Stomach (tissue), 4 donors: ENCODE measurements around the gene C20orf204.
A peak's percentile ranks its signal among the peaks of the same experiment; 100 is the strongest.

Experiments
- EP300 ChIP-seq: sonication (generic); formaldehyde crosslinking; IDR thresholded peaks from one replicate; pipeline ENCODE4 v1.6.1; 2017; ENCODE audit warnings: antibody characterized with exemption
- POLR2A ChIP-seq, 4 donors: fragments of 450-650 bp; IDR thresholded peaks; one replicate each; pipeline ENCODE4 v1.6.1; 2016; ENCODE audit warnings: antibody characterized with exemption in 4 of 4, control low read depth in 2 of 4, mild to moderate bottlenecking in 1 of 4, moderate library complexity in 1 of 4
- POLR2AphosphoS5 ChIP-seq, 3 donors: sonication (generic); formaldehyde crosslinking; IDR thresholded peaks; one replicate each; pipeline ENCODE4 v1.6.1; 2016; ENCODE audit warnings: antibody characterized with exemption in 3 of 3
- TF ChIP-seq, protein P1 (sequence below), 7 experiments: fragments of 450-650 bp in 4 of 7; fragments of 200-600 bp in 3 of 7; sonication (generic) in 3 of 7; IDR thresholded peaks; one replicate each; pipeline ENCODE4 v1.5.1; 2016 to 2019; ENCODE audit warnings: antibody characterized with exemption in 7 of 7, control low read depth in 2 of 7, mild to moderate bottlenecking in 1 of 7

DNA sequence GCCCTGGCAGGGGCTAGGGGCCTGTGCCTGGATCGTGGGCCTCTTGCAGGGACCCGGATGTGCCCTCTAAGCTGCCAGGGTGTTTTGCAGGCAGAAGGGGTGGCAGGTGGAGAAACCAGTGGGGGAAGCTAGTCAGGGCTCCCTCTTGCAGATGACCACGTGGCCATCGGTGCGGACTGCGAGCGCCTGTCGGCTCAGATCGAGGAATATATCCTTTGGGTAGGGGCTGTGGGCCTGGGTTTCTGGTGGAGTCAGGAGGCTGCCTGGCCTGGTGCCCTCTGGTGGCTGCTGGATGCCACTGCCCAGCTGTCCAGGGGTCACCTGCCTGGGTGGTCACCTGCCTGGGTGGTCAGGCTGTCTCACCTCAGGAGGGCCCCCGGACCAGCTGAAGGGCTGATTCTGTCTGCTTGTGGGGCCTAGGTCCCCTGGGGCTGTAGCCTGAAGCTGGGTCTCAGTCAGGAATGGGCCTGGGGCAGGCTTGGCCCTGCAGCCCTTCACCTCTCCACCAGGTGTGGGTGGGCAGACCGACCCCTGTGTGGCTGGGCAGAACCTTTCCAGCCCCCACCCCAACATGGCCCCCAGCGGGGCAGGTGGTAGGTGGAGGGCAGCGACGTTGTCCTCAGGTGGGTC is 33.7 kb downstream of the C20orf204 start:
- TF ChIP-seq, protein P1, sequence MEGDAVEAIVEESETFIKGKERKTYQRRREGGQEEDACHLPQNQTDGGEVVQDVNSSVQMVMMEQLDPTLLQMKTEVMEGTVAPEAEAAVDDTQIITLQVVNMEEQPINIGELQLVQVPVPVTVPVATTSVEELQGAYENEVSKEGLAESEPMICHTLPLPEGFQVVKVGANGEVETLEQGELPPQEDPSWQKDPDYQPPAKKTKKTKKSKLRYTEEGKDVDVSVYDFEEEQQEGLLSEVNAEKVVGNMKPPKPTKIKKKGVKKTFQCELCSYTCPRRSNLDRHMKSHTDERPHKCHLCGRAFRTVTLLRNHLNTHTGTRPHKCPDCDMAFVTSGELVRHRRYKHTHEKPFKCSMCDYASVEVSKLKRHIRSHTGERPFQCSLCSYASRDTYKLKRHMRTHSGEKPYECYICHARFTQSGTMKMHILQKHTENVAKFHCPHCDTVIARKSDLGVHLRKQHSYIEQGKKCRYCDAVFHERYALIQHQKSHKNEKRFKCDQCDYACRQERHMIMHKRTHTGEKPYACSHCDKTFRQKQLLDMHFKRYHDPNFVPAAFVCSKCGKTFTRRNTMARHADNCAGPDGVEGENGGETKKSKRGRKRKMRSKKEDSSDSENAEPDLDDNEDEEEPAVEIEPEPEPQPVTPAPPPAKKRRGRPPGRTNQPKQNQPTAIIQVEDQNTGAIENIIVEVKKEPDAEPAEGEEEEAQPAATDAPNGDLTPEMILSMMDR (IDR thresholded peaks at IDR 0.05) = peak in 5 of 7 experiments; percentile 40 to 71 (median 66)
- TF ChIP-seq POLR2A (IDR thresholded peaks at IDR 0.05) = no peak
- no peak for TF ChIP-seq POLR2AphosphoS5 (IDR thresholded peaks at IDR 0.05)
- no peak for TF ChIP-seq EP300
